HEK293 (cell line): ENCODE data around the gene GPR34.

Experiments used
- CTCF ChIA-PET: fragments of 350-600 bp; formaldehyde crosslinking; extraction: SDS; loops from one replicate; lab custom pipeline; 2021; ENCODE audit warnings: antibody characterized with exemption; lab: Yijun Ruan, JAX
- POLR2A ChIA-PET: fragments of 300-600 bp; formaldehyde crosslinking; extraction: SDS; loops from one replicate; lab custom pipeline; 2020; ENCODE audit warnings: antibody characterized with exemption, inconsistent platforms; lab: Yijun Ruan, JAX
- H3K27ac ChIP-seq: fragments of 200-500 bp; sonication (Bioruptor generic); 2 replicates; pipeline ENCODE4 v1.5.1; 2014; ENCODE audit warnings: low read depth, low read length, control low read depth, inconsistent platforms; ENCODE audit errors: extremely low read depth
- H3K36me3 ChIP-seq, 2 experiments: fragments of 200-500 bp in 1 of 2; sonication (Bioruptor generic) in 1 of 2; 1 replicate in 1 of 2; 2 replicates in 1 of 2; pipeline ENCODE4 v1.5.1; 2014 to 2017; ENCODE audit warnings: inconsistent platforms in 2 of 2, low read length in 2 of 2; ENCODE audit not compliant: control insufficient read depth in 2 of 2, insufficient read depth in 1 of 2
- H3K4me1 ChIP-seq: fragments of 200-500 bp; sonication (Bioruptor generic); 2 replicates; pipeline ENCODE4 v1.5.1; 2014; ENCODE audit warnings: mild to moderate bottlenecking, low read length, inconsistent platforms; ENCODE audit not compliant: control insufficient read depth, insufficient read depth
- H3K4me3 ChIP-seq: 2 replicates; pipeline ENCODE4 v1.5.1; 2011; ENCODE audit warnings: low read depth, mild to moderate bottlenecking, control low read depth, low read length, moderate library complexity
- H3K9me3 ChIP-seq: fragments of 200-500 bp; sonication (Bioruptor generic); 2 replicates; pipeline ENCODE4 v1.5.1; 2014; ENCODE audit warnings: low read depth, low read length, inconsistent platforms; ENCODE audit not compliant: control insufficient read depth, insufficient read depth
- FEZF1 ChIP-seq: fragments of 450-650 bp; formaldehyde crosslinking; IDR thresholded peaks from 2 replicates; pipeline ENCODE4 v1.5.1; 2016; ENCODE audit warnings: missing biosample characterization, missing genetic modification characterization
- GFI1B ChIP-seq: fragments of 450-650 bp; formaldehyde crosslinking; IDR thresholded peaks from 2 replicates; pipeline ENCODE4 v1.5.1; 2016; ENCODE audit warnings: missing biosample characterization, missing genetic modification characterization
- GLI2 ChIP-seq: fragments of 450-650 bp; formaldehyde crosslinking; IDR thresholded peaks from 2 replicates; pipeline ENCODE4; 2017; ENCODE audit warnings: missing biosample characterization, missing genetic modification characterization, low read depth, borderline replicate concordance
- IKZF3 ChIP-seq: fragments of 450-650 bp; IDR thresholded peaks from 2 replicates; pipeline ENCODE4 v1.5.0; 2018; ENCODE audit warnings: missing biosample characterization, mild to moderate bottlenecking, missing genetic modification characterization, moderate library complexity
- KLF10 ChIP-seq: fragments of 450-650 bp; IDR thresholded peaks from 2 replicates; pipeline ENCODE4 v1.5.1; 2018; ENCODE audit warnings: missing biosample characterization, mild to moderate bottlenecking, missing genetic modification characterization
- KLF17 ChIP-seq: fragments of 450-650 bp; formaldehyde crosslinking; IDR thresholded peaks from 2 replicates; pipeline ENCODE4 v1.5.1; 2016; ENCODE audit warnings: missing biosample characterization, missing genetic modification characterization
- PRDM1 ChIP-seq: fragments of 450-650 bp; formaldehyde crosslinking; IDR thresholded peaks from 2 replicates; pipeline ENCODE4; 2016; ENCODE audit warnings: missing biosample characterization, missing genetic modification characterization
- REPIN1 ChIP-seq: fragments of 450-650 bp; formaldehyde crosslinking; IDR thresholded peaks from 2 replicates; pipeline ENCODE4 v1.5.1; 2017; ENCODE audit warnings: missing biosample characterization, missing genetic modification characterization, low read depth
- SCRT1 ChIP-seq: fragments of 450-650 bp; formaldehyde crosslinking; IDR thresholded peaks from 2 replicates; pipeline ENCODE4 v1.5.1; 2016; ENCODE audit warnings: missing biosample characterization, missing genetic modification characterization, borderline replicate concordance
- ZBTB11 ChIP-seq: fragments of 450-650 bp; formaldehyde crosslinking; conservative IDR thresholded peaks from 2 replicates; pipeline ENCODE4 v1.5.1; 2016; ENCODE audit warnings: low read depth, missing biosample characterization, missing genetic modification characterization
- ZBTB44 ChIP-seq: fragments of 450-650 bp; IDR thresholded peaks from 2 replicates; pipeline ENCODE4 v1.5.1; 2018; ENCODE audit warnings: missing biosample characterization, mild to moderate bottlenecking, missing genetic modification characterization
- ZNF146 ChIP-seq: fragments of 450-650 bp; formaldehyde crosslinking; IDR thresholded peaks from 2 replicates; pipeline ENCODE4 v1.5.1; 2016; ENCODE audit warnings: missing biosample characterization, missing genetic modification characterization
- ZNF169 ChIP-seq: fragments of 450-650 bp; formaldehyde crosslinking; IDR thresholded peaks from 2 replicates; pipeline ENCODE4 v1.5.1; 2016; ENCODE audit warnings: missing biosample characterization, missing genetic modification characterization
- ZNF174 ChIP-seq: fragments of 450-650 bp; formaldehyde crosslinking; IDR thresholded peaks from 2 replicates; pipeline ENCODE4 v1.5.0; 2017; ENCODE audit warnings: missing biosample characterization, mild to moderate bottlenecking, missing genetic modification characterization
- ZNF19 ChIP-seq: fragments of 450-650 bp; formaldehyde crosslinking; IDR thresholded peaks from 2 replicates; pipeline ENCODE4; 2016; ENCODE audit warnings: missing biosample characterization, missing genetic modification characterization, low read depth
- ZNF23 ChIP-seq: fragments of 450-650 bp; formaldehyde crosslinking; IDR thresholded peaks from 2 replicates; pipeline ENCODE4 v1.5.1; 2016; ENCODE audit warnings: missing biosample characterization, missing genetic modification characterization, borderline replicate concordance
- ZNF24 ChIP-seq: fragments of 450-650 bp; formaldehyde crosslinking; IDR thresholded peaks from 2 replicates; pipeline ENCODE4 v1.5.1; 2016; ENCODE audit warnings: missing biosample characterization, missing genetic modification characterization
- ZNF510 ChIP-seq: fragments of 450-650 bp; formaldehyde crosslinking; IDR thresholded peaks from 2 replicates; pipeline ENCODE4 v1.5.1; 2018; ENCODE audit warnings: mild to moderate bottlenecking, missing genetic modification characterization, missing biosample characterization; ENCODE audit not compliant: insufficient replicate concordance
- ZNF558 ChIP-seq: fragments of 450-650 bp; formaldehyde crosslinking; IDR thresholded peaks from 2 replicates; pipeline ENCODE4 v1.5.1; 2016; ENCODE audit warnings: missing biosample characterization, missing genetic modification characterization
- ZNF585B ChIP-seq: fragments of 450-650 bp; formaldehyde crosslinking; IDR thresholded peaks from 2 replicates; pipeline ENCODE4 v1.5.1; 2016; ENCODE audit warnings: missing biosample characterization, missing genetic modification characterization
- ZNF610 ChIP-seq: fragments of 450-650 bp; formaldehyde crosslinking; IDR thresholded peaks from 2 replicates; pipeline ENCODE4 v1.5.1; 2016; ENCODE audit warnings: missing biosample characterization, missing genetic modification characterization, borderline replicate concordance
- ZNF639 ChIP-seq: fragments of 450-650 bp; formaldehyde crosslinking; IDR thresholded peaks from 2 replicates; pipeline ENCODE4 v1.5.1; 2016; ENCODE audit warnings: missing biosample characterization, missing genetic modification characterization
- ZNF670 ChIP-seq: fragments of 450-650 bp; formaldehyde crosslinking; IDR thresholded peaks from 2 replicates; pipeline ENCODE4 v1.5.1; 2016; ENCODE audit warnings: missing biosample characterization, missing genetic modification characterization, low read depth
- TF ChIP-seq, protein P1 (sequence below): fragments of 450-650 bp; formaldehyde crosslinking; IDR thresholded peaks from 2 replicates; pipeline ENCODE4 v1.5.1; 2016; ENCODE audit warnings: missing biosample characterization, missing genetic modification characterization

GPR34 gene

DNA sequence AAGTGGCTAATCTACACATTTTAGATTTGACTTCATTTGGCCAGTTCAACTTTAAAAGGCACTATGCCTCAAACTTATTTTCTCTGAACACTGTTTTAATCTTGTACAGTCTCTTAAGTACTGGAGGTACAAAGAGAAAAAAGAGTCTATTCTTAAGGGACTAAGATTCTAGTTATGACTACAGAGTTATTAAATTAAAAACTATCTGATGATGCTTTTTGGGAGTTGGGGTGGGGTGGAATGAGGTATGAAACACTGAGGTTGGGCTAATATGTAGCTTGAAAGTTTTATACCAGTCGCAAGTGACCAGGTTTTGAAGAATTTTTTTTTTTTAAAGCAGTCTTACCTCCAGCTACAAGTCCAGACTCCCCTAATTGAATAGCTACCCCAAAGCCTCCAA is 17.7 kb upstream of the GPR34 start:
- POLR2A ChIA-PET: no interaction called here
- H3K4me3 ChIP-seq: no peak overlapping the region
- no peaks in the 10 kb centered on the region for H3K4me1 ChIP-seq
- H3K27ac ChIP-seq: no peak overlapping the region
- CTCF ChIA-PET: interaction anchor here (0.6 kb wide), 1 partner anchor 112 kb away, joined by 5 read pairs; no protein-coding TSS in a partner anchor
- TF ChIP-seq IKZF3 (tag by site-specific recombination) (no peak), GFI1B (tag by site-specific recombination) (no peak), ZNF19 (tag by site-specific recombination) (no peak), KLF17 (no peak), ZNF585B (tag by site-specific recombination) (no peak), ZNF174 (tag by site-specific recombination) (no peak), FEZF1 (tag by site-specific recombination) (no peak), ZNF558 (tag by site-specific recombination) (no peak), ZNF639 (tag by site-specific recombination) (no peak), ZNF169 (tag by site-specific recombination) (no peak), KLF10 (tag by site-specific recombination) (no peak), ZBTB11 (tag by site-specific recombination) (no peak), REPIN1 (no peak), ZNF23 (tag by site-specific recombination) (no peak)
- TF ChIP-seq, all 188 proteins: peak for 0
- Histone ChIP-seq H3K9me3 (no peaks in the 10 kb centered on the region), H3K36me3 (peaks cover 0 to 5% of the 10 kb centered on the region in 2 experiments; a peak in 1 of 3 replicates)

DNA sequence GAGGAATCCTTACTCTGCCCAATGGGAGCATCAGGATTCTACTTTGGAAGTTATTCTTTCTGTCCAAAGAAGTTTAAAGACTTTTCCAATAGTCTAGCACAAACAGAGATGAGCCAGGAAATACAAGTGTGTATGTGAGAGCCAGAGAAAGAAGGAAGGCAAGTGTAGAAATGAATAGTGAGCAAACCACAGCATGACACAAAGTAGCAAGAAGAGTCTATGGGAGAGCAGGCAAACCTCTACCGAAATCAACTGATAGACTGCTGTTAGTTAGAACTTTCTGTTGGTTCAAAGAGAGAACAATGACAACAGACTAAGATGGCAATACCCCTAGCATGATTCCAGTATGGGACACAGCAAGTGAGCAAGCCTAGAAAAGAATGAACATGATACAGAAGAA is 16.1 kb upstream of the GPR34 start:
- peaks cover 0 to 5% of the 10 kb centered on the region in 2 experiments; a peak in 1 of 3 replicates for H3K36me3 ChIP-seq
- H3K4me1 ChIP-seq: no peaks in the 10 kb centered on the region
- ChIA-PET POLR2A (interaction anchor here (0.5 kb wide), 1 partner anchor 23 kb away, joined by 4 read pairs; no protein-coding TSS in a partner anchor), CTCF (no interaction called here)
- H3K4me3 ChIP-seq: no peak overlapping the region
- H3K27ac ChIP-seq: no peak overlapping the region
- no peaks in the 10 kb centered on the region for H3K9me3 ChIP-seq
- TF ChIP-seq ZBTB44 (tag by site-specific recombination) (no peak), ZNF670 (no peak), ZNF510 (no peak), PRDM1 (tag by site-specific recombination) (no peak), SCRT1 (tag by site-specific recombination) (no peak), ZNF610 (tag by site-specific recombination) (no peak), GLI2 (no peak), ZNF146 (no peak), ZNF24 (tag by site-specific recombination) (no peak)
- TF ChIP-seq, protein P1, sequence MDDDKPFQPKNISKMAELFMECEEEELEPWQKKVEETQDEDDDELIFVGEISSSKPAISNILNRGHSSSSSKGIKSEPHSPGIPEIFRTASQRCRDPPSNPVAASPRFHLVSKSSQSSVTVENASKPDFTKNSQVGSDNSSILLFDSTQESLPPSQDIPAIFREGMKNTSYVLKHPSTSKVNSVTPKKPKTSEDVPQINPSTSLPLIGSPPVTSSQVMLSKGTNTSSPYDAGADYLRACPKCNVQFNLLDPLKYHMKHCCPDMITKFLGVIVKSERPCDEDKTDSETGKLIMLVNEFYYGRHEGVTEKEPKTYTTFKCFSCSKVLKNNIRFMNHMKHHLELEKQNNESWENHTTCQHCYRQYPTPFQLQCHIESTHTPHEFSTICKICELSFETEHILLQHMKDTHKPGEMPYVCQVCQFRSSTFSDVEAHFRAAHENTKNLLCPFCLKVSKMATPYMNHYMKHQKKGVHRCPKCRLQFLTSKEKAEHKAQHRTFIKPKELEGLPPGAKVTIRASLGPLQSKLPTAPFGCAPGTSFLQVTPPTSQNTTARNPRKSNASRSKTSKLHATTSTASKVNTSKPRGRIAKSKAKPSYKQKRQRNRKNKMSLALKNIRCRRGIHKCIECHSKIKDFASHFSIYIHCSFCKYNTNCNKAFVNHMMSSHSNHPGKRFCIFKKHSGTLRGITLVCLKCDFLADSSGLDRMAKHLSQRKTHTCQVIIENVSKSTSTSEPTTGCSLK: no peak
